Fibroblast of skin of scalp (primary cell): ENCODE measurements around the gene NOMO2.
"Not testable (repeated sequence)": the region's sequence is repeated elsewhere in the genome, so short reads cannot be mapped to it uniquely, and the experiment has no call there.

Source experiments
- DNase-seq: peaks from one replicate; pipeline ENCODE4 v3.0.0-alpha.2; 2013

NOMO2 gene

GRCh38 chr16:18575945-18576344 lies 14.0 kb upstream of the NOMO2 start:
- DNase-seq: not testable (repeated sequence)

- DNase-seq: not testable (repeated sequence)
Observed at GRCh38 chr16:18575298-18575917, 13.5 kb upstream of the NOMO2 start.

- DNase-seq: not testable (repeated sequence)
Observed at GRCh38 chr16:18573887-18574286, 12.0 kb upstream of the NOMO2 start.

- DNase-seq: not testable (repeated sequence)
Observed at GRCh38 chr16:18572973-18573372, 11.1 kb upstream of the NOMO2 start.

GRCh38 chr16:18571307-18571850 lies 9.5 kb upstream of the NOMO2 start:
- DNase-seq: not testable (repeated sequence)

GRCh38 chr16:18570529-18571306 lies 8.8 kb upstream of the NOMO2 start:
- DNase-seq: not testable (repeated sequence)

- DNase-seq: not testable (repeated sequence)
Observed at GRCh38 chr16:18560416-18561220, 1.3 kb downstream of the NOMO2 start.

- DNase-seq: not testable (repeated sequence)
Observed at GRCh38 chr16:18553671-18554070, 8.2 kb downstream of the NOMO2 start.

GRCh38 chr16:18547382-18547781 lies 14.5 kb downstream of the NOMO2 start:
- not testable (repeated sequence) for DNase-seq

GRCh38 chr16:18546853-18547252 lies 15.0 kb downstream of the NOMO2 start:
- not testable (repeated sequence) for DNase-seq

- DNase-seq: not testable (repeated sequence)
Observed at GRCh38 chr16:18544232-18545081, 17.4 kb downstream of the NOMO2 start.

GRCh38 chr16:18541912-18542311 lies 20.0 kb downstream of the NOMO2 start:
- DNase-seq: not testable (repeated sequence)

GRCh38 chr16:18537004-18537403 lies 24.9 kb downstream of the NOMO2 start:
- DNase-seq: not testable (repeated sequence)

GRCh38 chr16:18535519-18536168 lies 26.3 kb downstream of the NOMO2 start:
- DNase-seq: not testable (repeated sequence)

- DNase-seq: not testable (repeated sequence)
Observed at GRCh38 chr16:18534308-18534707, 27.6 kb downstream of the NOMO2 start.

GRCh38 chr16:18531323-18531722 lies 30.6 kb downstream of the NOMO2 start:
- DNase-seq: not testable (repeated sequence)

GRCh38 chr16:18530329-18530728 lies 31.6 kb downstream of the NOMO2 start:
- DNase-seq: not testable (repeated sequence)

GRCh38 chr16:18526547-18526946 lies 35.4 kb downstream of the NOMO2 start:
- DNase-seq: not testable (repeated sequence)

- DNase-seq: not testable (repeated sequence)
Observed at GRCh38 chr16:18525882-18526482, 35.9 kb downstream of the NOMO2 start.

- DNase-seq: not testable (repeated sequence)
Observed at GRCh38 chr16:18522637-18523036, 39.3 kb downstream of the NOMO2 start.
